Ovary (tissue), 9 donors: ENCODE data around the gene IGSF9B. TPM values are rescaled to one million over a fixed set of nuclear protein-coding genes. Genes with fewer than 3 reads are reported as not detected.

ENCODE experiments used
- DNase-seq, 5 donors: peaks; one replicate each; pipeline ENCODE4 v3.0.0-alpha.2; 2019 to 2020
- H3K27ac ChIP-seq, 2 donors: fragments of 200-600 bp; one replicate each; pipeline versions ENCODE4 v1.5.1 to v1.8.0; 2019 to 2022
- H3K27me3 ChIP-seq: fragments of 200-600 bp; one replicate; pipeline ENCODE4 v1.8.0; 2022
- H3K36me3 ChIP-seq: fragments of 200-600 bp; sonication (generic); one replicate; pipeline ENCODE4 v1.5.1; 2019
- H3K4me1 ChIP-seq: one replicate; pipeline ENCODE4 v1.8.1; 2013; ENCODE audit warnings: mild to moderate bottlenecking, moderate library complexity; ENCODE audit not compliant: insufficient read depth
- H3K4me3 ChIP-seq: fragments of 200-600 bp; sonication (generic); one replicate; pipeline ENCODE4 v1.5.1; 2017
- H3K9me3 ChIP-seq, 2 donors: fragments of 200-600 bp in 1 of 2; sonication (generic) in 1 of 2; one replicate each; pipeline versions ENCODE4 v1.5.1 to v1.8.1; 2013 to 2019; ENCODE audit warnings: mild to moderate bottlenecking in 1 of 2, moderate library complexity in 1 of 2
- CTCF ChIP-seq, 3 donors: fragments of 450-650 bp in 2 of 3; fragments of 200-600 bp in 1 of 3; IDR thresholded peaks; one replicate each; pipeline versions ENCODE4 v1.5.1 to v1.8.0; 2016 to 2022; ENCODE audit warnings: antibody characterized with exemption in 3 of 3, mild to moderate bottlenecking in 1 of 3
- EP300 ChIP-seq: sonication (generic); formaldehyde crosslinking; IDR thresholded peaks from one replicate; pipeline ENCODE4 v1.6.1; 2017; ENCODE audit warnings: antibody characterized with exemption
- POLR2A ChIP-seq: fragments of 450-650 bp; IDR thresholded peaks from one replicate; pipeline ENCODE4 v1.6.1; 2017; ENCODE audit warnings: antibody characterized with exemption, mild to moderate bottlenecking, moderate library complexity
- WGBS, 3 donors: extraction: QIAGEN DNeasy Blood & Tissue Kit in 1 of 3; methylation state at CpG; one replicate each; pipeline versions ENCODE4 v1.1.5 to v1.1.7; 2013 to 2017; 5-methylcytosine and 5-hydroxymethylcytosine counted together
- intact Hi-C, 4 donors: fragments of 100-400 bp; cut with DNase I; formaldehyde crosslinking; loops; one replicate each; pipeline versions ENCODE4 v1.11.0 to v1.15.1; 2022 to 2023
- polyA plus RNA-seq, 2 donors: library from polyadenylated mRNA; stranded (reverse); fragments of 200-250 nt in 1 of 2; fragments of 350-450 nt in 1 of 2; fragmentation: Illumina TruSeq in 1 of 2; extraction: RNeasy Lipid Tissue Mini Kit (QIAGEN cat#74804) in 1 of 2; gene quantifications; one replicate each; pipeline ENCODE4 v1.2.3, GENCODE V29; 2013 to 2014
- total RNA-seq, 7 donors: library from RNA; depleted of rRNA in 2 of 7; stranded (reverse); fragments of >200 nt in 2 of 7; fragmentation: NEBNext Ultra II Directional in 3 of 7; extraction: Animal tissue kit (Norgen Biotek cat#: 25700) in 3 of 7; gene quantifications; one replicate each; pipeline versions ENCODE4 v1.1.0 to v1.2.4, GENCODE V29; 2016 to 2023
- donor health status: DM: no; HTN: no; CAD: no; lungs with moderate emphysema.
- donor health status: DM: no; HTN: no; CAD: no.
- donor health status: Bipolar disorder and iron deficiency.
- donor health status: DM: yes; HTN: yes; CAD: no.
- donor health status: DM: no; HTN: no; CAD: no.
- donor health status: DM: yes; HTN: yes; CAD: no.

IGSF9B gene
- total and polyA plus RNA-seq, 9 donors: 0.48 to 15.4 (median 4.7) TPM

GRCh38 chr11:133952199-133953190 lies 4.3 kb downstream of the IGSF9B start:
- Histone ChIP-seq H3K27me3 (no peaks in the 10 kb centered on the region), H3K4me1 (no peaks in the 10 kb centered on the region), H3K4me3 (no peak overlapping the region), H3K9me3 (no peaks in the 10 kb centered on the region), H3K36me3 (no peaks in the 10 kb centered on the region), H3K27ac (no peak overlapping the region)
- WGBS, 3 donors: 60 to 72% (median 68%) methylated on average over 10 of the region's 10 CpGs
- no peak for DNase-seq
- TF ChIP-seq EP300: no peak
- no peak for TF ChIP-seq CTCF (IDR thresholded peaks at IDR 0.05)
- no peak for TF ChIP-seq POLR2A
- intact Hi-C loops: loop anchor here in 1 of 4 donors (10.0 kb wide), 1 partner anchor 82 kb away; no protein-coding TSS in a partner anchor

GRCh38 chr11:133951327-133952198 lies 5.2 kb downstream of the IGSF9B start:
- Histone ChIP-seq H3K4me1 (peaks cover 1% of the 10 kb centered on the region), H3K27me3 (no peaks in the 10 kb centered on the region), H3K4me3 (peak overlapping the region; percentile 24), H3K9me3 (no peaks in the 10 kb centered on the region), H3K36me3 (no peaks in the 10 kb centered on the region), H3K27ac (peak overlapping the region in 1 of 2 donors; percentile 30)
- DNase-seq: peak in 1 of 5 donors; percentile 45
- TF ChIP-seq EP300 (no peak), CTCF (IDR thresholded peaks at IDR 0.05) (no peak), POLR2A (no peak)
- intact Hi-C loops: loop anchor here in 1 of 4 donors (10.0 kb wide), 1 partner anchor 83 kb away; no protein-coding TSS in a partner anchor
- WGBS, 3 donors: 9 to 15% (median 12%) methylated on average over 32 of the region's 32 CpGs

DNA sequence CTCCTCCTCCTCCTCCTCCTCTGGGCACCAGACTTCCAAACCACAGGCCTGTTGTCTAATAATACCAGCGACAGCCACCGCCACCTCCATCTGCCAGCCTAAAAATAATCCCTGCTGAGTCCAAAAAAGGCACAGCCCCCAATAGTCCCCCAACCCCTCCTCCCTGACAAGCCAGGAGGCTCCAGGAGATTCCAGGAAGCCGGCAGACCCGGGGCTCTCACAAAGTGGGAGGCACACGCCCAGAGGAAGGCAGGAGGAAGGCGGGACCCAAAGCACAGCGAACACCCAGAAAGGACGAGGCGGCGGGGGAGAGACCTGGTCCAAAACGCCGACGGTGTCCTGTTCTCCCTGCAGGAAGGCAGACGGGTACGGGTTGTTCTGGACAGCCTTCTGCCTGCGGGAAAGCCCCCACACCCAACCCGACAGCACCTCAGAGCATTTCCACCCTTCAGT lies 5.9 kb downstream of the IGSF9B start:
- DNase-seq: peak in 1 of 5 donors; percentile 55
- no peaks in the 10 kb centered on the region for H3K36me3 ChIP-seq
- H3K27ac ChIP-seq: peak overlapping the region in 1 of 2 donors; percentile 30
- H3K9me3 ChIP-seq: no peaks in the 10 kb centered on the region
- TF ChIP-seq POLR2A (no peak), EP300 (no peak), CTCF (IDR thresholded peaks at IDR 0.05) (no peak)
- H3K4me1 ChIP-seq: peaks cover 3% of the 10 kb centered on the region
- peak overlapping the region; percentile 24 for H3K4me3 ChIP-seq
- no peaks in the 10 kb centered on the region for H3K27me3 ChIP-seq
- 6 to 14% (median 7%) methylated on average over 17 of the region's 17 CpGs for WGBS, 3 donors
- intact Hi-C loops: loop anchor here in 1 of 4 donors (10.0 kb wide), 1 partner anchor 84 kb away; no protein-coding TSS in a partner anchor

- peaks cover 3% of the 10 kb centered on the region for H3K4me1 ChIP-seq
- no peak overlapping the region for H3K27ac ChIP-seq
- WGBS, 3 donors: 79 to 80% (median 79%) methylated on average over 10 to 12 of the region's 12 CpGs
- H3K36me3 ChIP-seq: no peaks in the 10 kb centered on the region
- H3K27me3 ChIP-seq: no peaks in the 10 kb centered on the region
- DNase-seq: no peak
- H3K9me3 ChIP-seq: no peaks in the 10 kb centered on the region
- TF ChIP-seq EP300 (no peak), POLR2A (no peak), CTCF (IDR thresholded peaks at IDR 0.05) (no peak)
- intact Hi-C loops: loop anchor here in 1 of 4 donors (10.0 kb wide), 1 partner anchor 84 kb away; no protein-coding TSS in a partner anchor
- H3K4me3 ChIP-seq: no peak overlapping the region
Observed at GRCh38 chr11:133950421-133950820, 6.3 kb downstream of the IGSF9B start.
